HepG2 (cell line): ENCODE measurements around the gene CSNK2B. TPM values are rescaled to one million over a fixed set of nuclear protein-coding genes. Genes with fewer than 3 reads are reported as not detected.

Experiments used
- ATAC-seq: fragments of 200-7000 bp; cut with Tn5 transposase; 3 replicates; pipeline ENCODE4 v1.9.1; 2020; ENCODE audit warnings: mild to moderate bottlenecking, moderate library complexity
- BruUV-seq: library from RNA; stranded (reverse); fragments of 400-500 nt; replicated peaks from 2 replicates; lab custom pipeline; 2021; lab: Mats Ljungman, UMichigan
- CTCF ChIA-PET: fragments of 300-600 bp; formaldehyde crosslinking; extraction: SDS; loops from one replicate; lab custom pipeline; 2021; ENCODE audit warnings: low total read pairs, inconsistent platforms, low intra/inter-chr PET ratio; lab: Yijun Ruan, JAX
- POLR2A ChIA-PET: fragments of 350-600 bp; sonication (Branson Sonifier 250); formaldehyde crosslinking; loops from one replicate; lab custom pipeline; 2020; ENCODE audit warnings: antibody characterized with exemption, inconsistent platforms; lab: Yijun Ruan, JAX
- DNase-seq: peaks from one replicate; pipeline ENCODE4 v3.0.0-alpha.2; 2015; ENCODE audit warnings: low spot score
- FAIRE-seq: peaks from 3 replicates; lab custom pipeline; 2011; peaks lifted over from hg19 to GRCh38; lab: Jason Lieb, UNC
- H2AFZ ChIP-seq: one replicate; pipeline ENCODE4 v1.6.1; 2011; ENCODE audit warnings: low read length, inconsistent platforms
- H3K27ac ChIP-seq: fragments of 300-600 bp; 3 replicates; pipeline ENCODE4 v1.8.0; 2011; ENCODE audit warnings: mixed run types, mild to moderate bottlenecking, mixed read lengths, low read length, inconsistent platforms; ENCODE audit not compliant: insufficient read depth; ENCODE audit errors: extremely low read length
- H3K27me3 ChIP-seq, 2 experiments: fragments of 200-600 bp in 1 of 2; 2 replicates in 1 of 2; 3 replicates in 1 of 2; pipeline versions ENCODE4 v1.6.0 to v1.8.0; 2011; ENCODE audit warnings: low read length in 2 of 2, mild to moderate bottlenecking in 2 of 2, moderate library complexity in 2 of 2, inconsistent platforms in 1 of 2; ENCODE audit not compliant: insufficient read depth in 2 of 2, control insufficient read depth in 1 of 2
- H3K36me3 ChIP-seq, 2 experiments: fragments of 200-600 bp in 1 of 2; replicated peaks in 1 of 2; 2 replicates in 1 of 2; 3 replicates in 1 of 2; pipeline versions ENCODE4 v1.5.1 to v1.8.0; 2011; ENCODE audit warnings: low read length in 2 of 2, inconsistent platforms in 1 of 2; ENCODE audit not compliant: insufficient read depth in 2 of 2, control insufficient read depth in 1 of 2
- H3K4me1 ChIP-seq: 2 replicates; pipeline ENCODE4 v1.5.1; 2012; ENCODE audit warnings: low read length, inconsistent platforms; ENCODE audit not compliant: insufficient read depth
- H3K4me2 ChIP-seq: 2 replicates; pipeline ENCODE4 v1.6.0; 2011; ENCODE audit warnings: low read depth, low read length, inconsistent platforms
- H3K4me3 ChIP-seq, 3 experiments: fragments of 200-600 bp in 1 of 3; sonication (generic), shearing (Covaris generic) in 1 of 3; replicated peaks in 1 of 3; 2 replicates each; pipeline ENCODE4 v1.5.1; 2011 to 2016; ENCODE audit warnings: low read length in 3 of 3, inconsistent platforms in 2 of 3, low read depth in 2 of 3, mild to moderate bottlenecking in 2 of 3, control low read depth in 1 of 3, mixed read lengths in 1 of 3; ENCODE audit not compliant: insufficient read depth in 1 of 3
- H3K79me2 ChIP-seq: one replicate; pipeline ENCODE4 v1.6.1; 2011; ENCODE audit warnings: low read length, inconsistent platforms; ENCODE audit not compliant: insufficient read depth
- H3K9ac ChIP-seq: 2 replicates; pipeline ENCODE4 v1.6.0; 2011; ENCODE audit warnings: mild to moderate bottlenecking, low read depth, low read length, inconsistent platforms; ENCODE audit not compliant: insufficient read depth
- H3K9me3 ChIP-seq: 2 replicates; pipeline ENCODE4 v1.5.1; 2012; ENCODE audit warnings: mild to moderate bottlenecking, low read length
- H4K20me1 ChIP-seq: 2 replicates; pipeline ENCODE4 v1.6.0; 2011; ENCODE audit warnings: inconsistent platforms, mild to moderate bottlenecking, low read length, moderate library complexity; ENCODE audit not compliant: insufficient read depth
- HNRNPL ChIP-seq: fragments of 200-400 bp; formaldehyde crosslinking; IDR thresholded peaks from 2 replicates; pipeline ENCODE4 v1.6.1; 2017; ENCODE audit warnings: mild to moderate bottlenecking, low read depth, low read length
- NFAT5 ChIP-seq: sonication (generic); formaldehyde crosslinking; IDR thresholded peaks from 2 replicates; pipeline ENCODE4 v1.4.0; 2020; ENCODE audit warnings: missing genetic modification reagents
- PAF1 ChIP-seq: IDR thresholded peaks from 2 replicates; pipeline ENCODE4 v1.6.1; 2016; ENCODE audit warnings: missing genetic modification reagents, missing compliant biosample characterization
- PAXIP1 ChIP-seq: sonication (generic); formaldehyde crosslinking; conservative IDR thresholded peaks from 2 replicates; pipeline ENCODE4 v1.4.0; 2020; ENCODE audit warnings: mild to moderate bottlenecking, missing genetic modification reagents, moderate library complexity
- RBFOX2 ChIP-seq: fragments of 200-400 bp; formaldehyde crosslinking; IDR thresholded peaks from 2 replicates; pipeline ENCODE4 v1.6.1; 2017; ENCODE audit warnings: low read depth, mild to moderate bottlenecking, low read length
- RBM39 ChIP-seq: fragments of 200-400 bp; formaldehyde crosslinking; IDR thresholded peaks from one replicate; pipeline ENCODE4 v1.6.1; 2018; ENCODE audit warnings: antibody characterized with exemption, mild to moderate bottlenecking, low read depth, low read length; ENCODE audit not compliant: poor library complexity, severe bottlenecking
- SNAPC2 ChIP-seq: sonication (generic); formaldehyde crosslinking; IDR thresholded peaks from 2 replicates; pipeline ENCODE4 v1.8.1; 2022; ENCODE audit warnings: mild to moderate bottlenecking, missing genetic modification reagents
- XRCC5 ChIP-seq: fragments of 200-400 bp; formaldehyde crosslinking; optimal IDR thresholded peaks from 2 replicates; pipeline ENCODE3; 2017; ENCODE audit warnings: mild to moderate bottlenecking, low read length
- WGBS: methylation state at CpG from one replicate; pipeline ENCODE4 v1.1.6; 2017; ENCODE audit warnings: low lambda C conversion rate; 5-methylcytosine and 5-hydroxymethylcytosine counted together
- in situ Hi-C: cut with HindIII; loops from 2 replicates; pipeline ENCODE4 v1.10.0; 2017; ENCODE audit warnings: low pct_unique_long_range_greater_than_20kb; ENCODE audit not compliant: extremely low pct_ligation_motif_present
- intact Hi-C: fragments of 100-400 bp; cut with micrococcal nuclease; formaldehyde crosslinking; loops from one replicate; pipeline ENCODE4 v1.10.0; 2022; ENCODE audit not compliant: unreplicated experiment
- polyA plus RNA-seq, 8 experiments: library from polyadenylated mRNA; depleted of rRNA in 3 of 8; stranded (reverse) in 7 of 8; unstranded in 1 of 8; fragments of >200 nt; fragmentation: Illumina TruSeq in 4 of 8; extraction: Trizol in 4 of 8; gene quantifications; 2 replicates each; pipeline versions ENCODE4 v1.2.1 to v1.2.3, GENCODE V29; 2011 to 2016; ENCODE audit warnings: low read depth in 4 of 8, missing spikeins in 1 of 8, mixed read lengths in 1 of 8; ENCODE audit not compliant: insufficient read depth in 1 of 8
- total RNA-seq, 5 experiments: library from RNA; depleted of rRNA; stranded (reverse); fragments of >200 nt; fragmentation: Illumina TruSeq; extraction: Trizol; gene quantifications; 2 replicates each; pipeline ENCODE4 v1.2.3, GENCODE V29; 2016; ENCODE audit warnings: low read depth in 1 of 5

CSNK2B gene
- total and polyA plus RNA-seq, 2 of the 13 experiments (the other 11 are each of a cell fraction or from before 2014, with no cell fraction given), result 111 to 296 TPM

GRCh38 chr6:31631209-31631608 lies 34.7 kb upstream of the CSNK2B start:
- no peaks in the 10 kb centered on the region for H3K79me2 ChIP-seq
- peak; percentile 3; the same call in 1 of the 2 replicates for TF ChIP-seq RBFOX2
- TF ChIP-seq SNAPC2, result no peak
- intact Hi-C loops (no loop called here), in situ Hi-C loops (no loop called here)
- H3K9me3 ChIP-seq, result no peaks in the 10 kb centered on the region
- 98% methylated on average over 9 of the region's 16 CpGs for WGBS
- H3K36me3 ChIP-seq, result peaks cover 73 to 100% of the 10 kb centered on the region in 2 experiments
- no peaks in the 10 kb centered on the region for H3K27me3 ChIP-seq
- ChIA-PET CTCF (no interaction called here), POLR2A (no interaction called here)
- no peak overlapping the region for H3K4me3 ChIP-seq
- TSS peak; percentile 14 for BruUV-seq
- H3K27ac ChIP-seq, result no peak overlapping the region
- FAIRE-seq (no peak), ATAC-seq (no peak; the same call in 2 of the 3 replicates), DNase-seq (no peak)
- no peak overlapping the region for H2AFZ ChIP-seq
- H3K4me2 ChIP-seq, result no peak overlapping the region
- H4K20me1 ChIP-seq, result no peaks in the 10 kb centered on the region
- no peaks in the 10 kb centered on the region for H3K4me1 ChIP-seq
- H3K9ac ChIP-seq, result no peak overlapping the region

- 98% methylated on average over 31 of the region's 32 CpGs for WGBS
- ATAC-seq, result no peak; the same call in 2 of the 3 replicates
- TF ChIP-seq RBFOX2 (peak; percentile 67), RBM39 (peak; percentile 5), HNRNPL (0 out of 2 replicates have a peak, but pooled peaks have one; percentile 15), XRCC5 (no peak), PAF1 (CRISPR knock-in tag) (no peak; the same call in 1 of the 2 replicates), PAXIP1 (CRISPR knock-in tag) (no peak), NFAT5 (CRISPR knock-in tag) (no peak)
Measured at GRCh38 chr6:31631681-31632278, 34.1 kb upstream of the CSNK2B start.

More at GRCh38 chr6:31631681-31632278, 34.1 kb upstream of the CSNK2B start:
- no peaks in the 10 kb centered on the region for H3K79me2 ChIP-seq
- no peaks in the 10 kb centered on the region for H3K9me3 ChIP-seq
- DNase-seq (no peak), FAIRE-seq (no peak)
- H3K4me1 ChIP-seq, result no peaks in the 10 kb centered on the region
- peaks cover 72 to 100% of the 10 kb centered on the region in 2 experiments for H3K36me3 ChIP-seq
- in situ Hi-C loops, result no loop called here
- intact Hi-C loops, result no loop called here
- no peak overlapping the region for H3K4me2 ChIP-seq
- no peaks in the 10 kb centered on the region for H4K20me1 ChIP-seq
- CTCF ChIA-PET, result no interaction called here
- POLR2A ChIA-PET, result interaction anchor here (1.5 kb wide), 1 partner anchor 11 kb away, joined by 4 read pairs; the partner anchor contains the start of gene PRRC2A
- H3K4me3 ChIP-seq, result no peak overlapping the region
- H2AFZ ChIP-seq, result no peak overlapping the region
- no peak overlapping the region for H3K27ac ChIP-seq
- H3K9ac ChIP-seq, result no peak overlapping the region
- BruUV-seq, result no TSS peak
- H3K27me3 ChIP-seq, result no peaks in the 10 kb centered on the region
